Cardiac ventricle fibroblast (primary cell): ENCODE measurements around the gene HS6ST3. TPM values are rescaled to one million over a fixed set of nuclear protein-coding genes. Genes with fewer than 3 reads are reported as not detected.

Experiments used
- total RNA-seq: library from RNA; depleted of rRNA; stranded (reverse); fragments of >200 nt; gene quantifications from 2 replicates; pipeline ENCODE4 v1.2.3, GENCODE V29; 2015

HS6ST3 gene
- not detected in 2 replicates for total RNA-seq

DNA sequence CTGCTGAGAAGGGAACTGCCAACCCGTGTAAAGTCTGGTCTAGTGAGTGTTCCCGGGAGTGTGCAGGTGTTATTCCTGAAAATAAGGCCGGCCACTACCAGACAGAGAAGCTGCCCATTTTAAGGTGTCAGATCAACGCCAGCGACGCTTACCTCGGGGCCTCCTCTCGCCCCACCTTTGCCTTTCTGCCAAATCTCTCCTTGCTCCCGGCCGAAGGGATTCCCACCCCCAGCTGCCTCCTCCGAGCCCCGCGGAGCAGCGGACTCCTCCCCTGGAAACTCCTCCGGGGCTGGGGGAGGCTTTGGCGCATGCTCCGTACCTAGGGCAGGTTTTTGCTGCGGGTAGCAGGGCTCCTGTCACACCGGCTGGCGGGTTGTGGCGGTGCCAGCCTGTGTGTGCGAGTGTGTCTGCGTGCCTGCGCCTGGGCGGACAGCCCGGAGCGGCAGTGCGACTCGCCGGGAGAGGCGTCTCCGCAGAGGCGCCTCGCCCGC, at the start of gene HS6ST3:
Gene HS6ST3, plus strand, starts transcription at position 359 of the 491 bp plus-strand sequence.

GRCh38 chr13:96053003-96053703, 36.8 kb upstream of the HS6ST3 start, which contains the start of gene UGGT2:
Gene UGGT2 (minus strand): TSS chr13:96053401. CDS start chr13:96053312, 89 bp downstream.

Other genes starting within 250 kb of the HS6ST3 start
- 18.0 and 21.4 TPM in 2 replicates for gene UGGT2, start 36.7 kb upstream of the HS6ST3 start, total RNA-seq